ENCODE measurements around the gene SUGCT.

- TF ChIP-seq CTCF (conservative IDR thresholded peaks at IDR 0.05; ENCODE audit: low read length) = no peak
- TF ChIP-seq EZH2phosphoT487 (IDR thresholded peaks at IDR 0.05; ENCODE audit: borderline replicate concordance) = no peak
Observed at GRCh38 chr7:40612298-40612697, 477.5 kb downstream of the SUGCT start.
